Mucosa of descending colon (tissue), 3 donors: Measurements from ENCODE around the gene VILL. TPM values are rescaled to one million over a fixed set of nuclear protein-coding genes. Genes with fewer than 3 reads are reported as not detected.

ENCODE experiments used
- ATAC-seq: fragments of 200-7000 bp; cut with Tn5 transposase; one replicate; pipeline ENCODE4 v1.9.1; 2020; ENCODE audit warnings: mild to moderate bottlenecking, moderate library complexity
- DNase-seq, 3 donors: peaks; one replicate each; pipeline ENCODE4 v3.0.0-alpha.2; 2020
- H3K36me3 ChIP-seq: fragments of 200-600 bp; one replicate; pipeline ENCODE4 v1.8.0; 2021; ENCODE audit warnings: low read depth, mild to moderate bottlenecking
- H3K4me1 ChIP-seq: fragments of 200-600 bp; one replicate; pipeline ENCODE4 v1.8.0; 2021; ENCODE audit warnings: low read depth, mild to moderate bottlenecking
- H3K4me3 ChIP-seq: fragments of 200-600 bp; one replicate; pipeline ENCODE4 v1.8.0; 2021; ENCODE audit warnings: mild to moderate bottlenecking
- H3K9me3 ChIP-seq: fragments of 200-600 bp; one replicate; pipeline ENCODE4 v1.8.0; 2021; ENCODE audit warnings: mild to moderate bottlenecking
- CTCF ChIP-seq: fragments of 200-600 bp; IDR thresholded peaks from one replicate; pipeline ENCODE4 v1.8.0; 2022; ENCODE audit warnings: antibody characterized with exemption, mild to moderate bottlenecking
- intact Hi-C, 2 donors: fragments of 100-400 bp; cut with DNase I in 1 of 2; cut with micrococcal nuclease in 1 of 2; formaldehyde crosslinking; loops; one replicate each; pipeline versions ENCODE4 v1.11.0 to v1.11.1; 2022; cut with DNase I, micrococcal nuclease
- total RNA-seq, 3 donors: library from RNA; stranded (reverse); fragmentation: NEBNext Ultra II Directional in 2 of 3; extraction: Animal tissue kit (Norgen Biotek cat#: 25700) in 2 of 3; gene quantifications; one replicate each; pipeline versions ENCODE4 v1.2.1 to v1.2.4, GENCODE V29; 2021 to 2023
- donor health status: DM: no; HTN: no; CAD: no; lungs with moderate emphysema.
- donor health status: DM: no; HTN: no; CAD: no.
- donor health status: DM: no; HTN: yes; CAD: no.

Gene VILL
- total RNA-seq, 3 donors from 2014 or later: 69.7 to 197 (median 150) TPM

- Histone ChIP-seq H3K4me3 (no peak overlapping the region), H3K36me3 (no peaks in the 10 kb centered on the region), H3K4me1 (peaks cover 11% of the 10 kb centered on the region), H3K9me3 (no peaks in the 10 kb centered on the region)
- ATAC-seq: no peak
- intact Hi-C loops: no loop called here
- DNase-seq: no peak
- no peak for TF ChIP-seq CTCF
Measured at GRCh38 chr3:37952564-37952963, 38.0 kb upstream of the VILL start.

GRCh38 chr3:37953226-37953625 lies 37.4 kb upstream of the VILL start:
- DNase-seq: no peak
- H3K4me3 ChIP-seq: no peak overlapping the region
- no peak for ATAC-seq
- H3K4me1 ChIP-seq: peaks cover 12% of the 10 kb centered on the region
- intact Hi-C loops: no loop called here
- H3K9me3 ChIP-seq: no peaks in the 10 kb centered on the region
- no peaks in the 10 kb centered on the region for H3K36me3 ChIP-seq
- no peak for TF ChIP-seq CTCF

GRCh38 chr3:37953707-37954394 lies 36.7 kb upstream of the VILL start:
- intact Hi-C loops: no loop called here
- ATAC-seq: peak; percentile 60
- no peak overlapping the region for H3K4me3 ChIP-seq
- H3K4me1 ChIP-seq: peaks cover 12% of the 10 kb centered on the region
- H3K36me3 ChIP-seq: no peaks in the 10 kb centered on the region
- H3K9me3 ChIP-seq: no peaks in the 10 kb centered on the region
- DNase-seq: no peak
- TF ChIP-seq CTCF: no peak

GRCh38 chr3:37954881-37955280 lies 35.7 kb upstream of the VILL start:
- H3K36me3 ChIP-seq: no peaks in the 10 kb centered on the region
- H3K4me3 ChIP-seq: no peak overlapping the region
- H3K4me1 ChIP-seq: peaks cover 12% of the 10 kb centered on the region
- TF ChIP-seq CTCF: no peak
- DNase-seq (no peak), ATAC-seq (no peak)
- intact Hi-C loops: no loop called here
- no peaks in the 10 kb centered on the region for H3K9me3 ChIP-seq

GRCh38 chr3:37955918-37956707 lies 34.5 kb upstream of the VILL start:
- Histone ChIP-seq H3K9me3 (no peaks in the 10 kb centered on the region), H3K36me3 (no peaks in the 10 kb centered on the region), H3K4me1 (peaks cover 14% of the 10 kb centered on the region), H3K4me3 (no peak overlapping the region)
- intact Hi-C loops: no loop called here
- ATAC-seq (no peak), DNase-seq (no peak)
- no peak for TF ChIP-seq CTCF
